Mesothelial cell of epicardium (in vitro differentiated cells): ENCODE data around the gene CNNM1. TPM values are rescaled to one million over a fixed set of nuclear protein-coding genes. Genes with fewer than 3 reads are reported as not detected.

Source experiments
- DNase-seq, 2 experiments: peaks; one replicate each; pipeline ENCODE4 v3.0.0; 2021; ENCODE audit warnings: low spot score in 2 of 2; ENCODE audit not compliant: unreplicated experiment in 2 of 2
- H3K27ac Mint-ChIP-seq: 2 replicates; pipeline ENCODE4 v1.8.0; 2021; ENCODE audit warnings: mixed read lengths
- H3K27me3 Mint-ChIP-seq: 2 replicates; pipeline ENCODE4 v1.8.0; 2021; ENCODE audit warnings: low read depth, mixed read lengths
- H3K36me3 Mint-ChIP-seq: 2 replicates; pipeline ENCODE4 v1.8.0; 2021; ENCODE audit warnings: mixed read lengths
- H3K4me1 Mint-ChIP-seq: 2 replicates; pipeline ENCODE4 v1.8.0; 2021; ENCODE audit warnings: mixed read lengths
- H3K4me3 Mint-ChIP-seq: 2 replicates; pipeline ENCODE4 v1.8.0; 2021; ENCODE audit warnings: mild to moderate bottlenecking, moderate library complexity, mixed read lengths
- H3K9me3 Mint-ChIP-seq: 2 replicates; pipeline ENCODE4 v1.8.0; 2021; ENCODE audit warnings: mixed read lengths
- CTCF ChIP-seq: fragments of 200-600 bp; sonication (generic); IDR thresholded peaks from one replicate; pipeline ENCODE4 v1.5.0; 2021; ENCODE audit warnings: antibody characterized with exemption; ENCODE audit not compliant: unreplicated experiment
- total RNA-seq: library from RNA; stranded (reverse); gene quantifications from 3 replicates; pipeline ENCODE4 v1.2.1, GENCODE V29; 2021

Gene CNNM1
- total RNA-seq, 1 donor from 2014 or later: 0.49 TPM

GRCh38 chr10:99341860-99342490, 12.8 kb downstream of the CNNM1 start:
- no peak overlapping the region for H3K4me3 Mint-ChIP-seq
- H3K9me3 Mint-ChIP-seq: no peaks in the 10 kb centered on the region
- no peak for DNase-seq
- peaks cover 13% of the 10 kb centered on the region for H3K4me1 Mint-ChIP-seq
- no peaks in the 10 kb centered on the region for H3K36me3 Mint-ChIP-seq
- H3K27ac Mint-ChIP-seq: no peak overlapping the region
- peaks cover 23% of the 10 kb centered on the region for H3K27me3 Mint-ChIP-seq
- no peak for TF ChIP-seq CTCF

GRCh38 chr10:99343262-99343661, 14.1 kb downstream of the CNNM1 start:
- peaks cover 20% of the 10 kb centered on the region for H3K27me3 Mint-ChIP-seq
- TF ChIP-seq CTCF: no peak
- H3K9me3 Mint-ChIP-seq: no peaks in the 10 kb centered on the region
- H3K27ac Mint-ChIP-seq: no peak overlapping the region
- H3K4me3 Mint-ChIP-seq: no peak overlapping the region
- no peak for DNase-seq
- H3K4me1 Mint-ChIP-seq: peaks cover 7% of the 10 kb centered on the region
- H3K36me3 Mint-ChIP-seq: no peaks in the 10 kb centered on the region

- TF ChIP-seq CTCF: no peak
- no peak for DNase-seq
These were observed 15.6 kb downstream of the CNNM1 start for GRCh38 chr10:99344715-99345114.

GRCh38 chr10:99345350-99345749, 16.2 kb downstream of the CNNM1 start:
- Mint-ChIP-seq H3K4me1 (peaks cover 7% of the 10 kb centered on the region), H3K27ac (no peak overlapping the region), H3K9me3 (no peaks in the 10 kb centered on the region), H3K4me3 (no peak overlapping the region), H3K36me3 (no peaks in the 10 kb centered on the region), H3K27me3 (peaks cover 21% of the 10 kb centered on the region)
- no peak for TF ChIP-seq CTCF
- DNase-seq: no peak

More at GRCh38 chr10:99344715-99345114, 15.6 kb downstream of the CNNM1 start:
- Mint-ChIP-seq H3K27me3 (peaks cover 21% of the 10 kb centered on the region), H3K36me3 (no peaks in the 10 kb centered on the region), H3K27ac (no peak overlapping the region), H3K9me3 (no peaks in the 10 kb centered on the region), H3K4me3 (no peak overlapping the region), H3K4me1 (peaks cover 7% of the 10 kb centered on the region)

GRCh38 chr10:99346247-99346646, 17.1 kb downstream of the CNNM1 start:
- Mint-ChIP-seq H3K36me3 (no peaks in the 10 kb centered on the region), H3K4me1 (peaks cover 6% of the 10 kb centered on the region), H3K9me3 (no peaks in the 10 kb centered on the region), H3K4me3 (no peak overlapping the region), H3K27me3 (peaks cover 18% of the 10 kb centered on the region), H3K27ac (no peak overlapping the region)
- no peak for TF ChIP-seq CTCF
- DNase-seq: no peak

GRCh38 chr10:99347672-99348071, 18.5 kb downstream of the CNNM1 start:
- Mint-ChIP-seq H3K4me1 (peaks cover 3% of the 10 kb centered on the region), H3K9me3 (no peaks in the 10 kb centered on the region), H3K27me3 (peaks cover 21% of the 10 kb centered on the region), H3K27ac (no peak overlapping the region), H3K36me3 (no peaks in the 10 kb centered on the region), H3K4me3 (no peak overlapping the region)
- TF ChIP-seq CTCF: no peak
- no peak for DNase-seq
